Measurements from ENCODE around the gene TPR.
A peak's percentile ranks its signal among the peaks of the same experiment; 100 is the strongest.

TPR gene

DNA sequence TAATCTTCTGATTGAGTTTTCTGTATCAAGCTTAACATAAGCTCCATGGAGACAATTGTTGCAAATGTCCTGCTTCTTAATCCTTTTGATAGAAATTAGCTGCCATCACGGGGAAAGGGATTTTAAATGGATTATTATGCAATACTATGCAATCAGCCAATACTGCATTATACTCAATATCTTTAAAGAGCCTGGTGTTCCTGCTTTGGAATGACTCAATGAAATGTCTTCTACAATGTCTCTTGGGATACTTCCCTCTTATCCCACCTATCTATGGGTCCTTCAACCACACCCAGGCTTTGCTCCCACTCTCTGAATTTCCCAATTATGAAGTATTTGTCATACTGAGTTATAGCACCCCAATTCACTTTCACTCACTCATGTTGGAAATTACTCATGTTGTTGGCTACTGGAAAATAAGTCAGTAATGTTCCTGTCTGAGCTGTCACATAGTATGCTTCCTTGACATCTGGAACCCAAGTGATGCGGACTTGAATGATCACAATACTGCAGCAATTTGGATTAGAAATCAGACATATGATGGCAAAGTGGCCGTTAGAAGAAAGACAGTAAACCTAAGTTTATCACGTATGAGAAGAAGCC lies 85.0 kb downstream of the TPR start:
- no peak for DNase-seq (ENCODE audit: low spot score)
- TF ChIP-seq, protein P1, sequence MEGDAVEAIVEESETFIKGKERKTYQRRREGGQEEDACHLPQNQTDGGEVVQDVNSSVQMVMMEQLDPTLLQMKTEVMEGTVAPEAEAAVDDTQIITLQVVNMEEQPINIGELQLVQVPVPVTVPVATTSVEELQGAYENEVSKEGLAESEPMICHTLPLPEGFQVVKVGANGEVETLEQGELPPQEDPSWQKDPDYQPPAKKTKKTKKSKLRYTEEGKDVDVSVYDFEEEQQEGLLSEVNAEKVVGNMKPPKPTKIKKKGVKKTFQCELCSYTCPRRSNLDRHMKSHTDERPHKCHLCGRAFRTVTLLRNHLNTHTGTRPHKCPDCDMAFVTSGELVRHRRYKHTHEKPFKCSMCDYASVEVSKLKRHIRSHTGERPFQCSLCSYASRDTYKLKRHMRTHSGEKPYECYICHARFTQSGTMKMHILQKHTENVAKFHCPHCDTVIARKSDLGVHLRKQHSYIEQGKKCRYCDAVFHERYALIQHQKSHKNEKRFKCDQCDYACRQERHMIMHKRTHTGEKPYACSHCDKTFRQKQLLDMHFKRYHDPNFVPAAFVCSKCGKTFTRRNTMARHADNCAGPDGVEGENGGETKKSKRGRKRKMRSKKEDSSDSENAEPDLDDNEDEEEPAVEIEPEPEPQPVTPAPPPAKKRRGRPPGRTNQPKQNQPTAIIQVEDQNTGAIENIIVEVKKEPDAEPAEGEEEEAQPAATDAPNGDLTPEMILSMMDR (IDR thresholded peaks at IDR 0.05; ENCODE audit: extremely low read depth, missing control alignments) = no peak

DNA sequence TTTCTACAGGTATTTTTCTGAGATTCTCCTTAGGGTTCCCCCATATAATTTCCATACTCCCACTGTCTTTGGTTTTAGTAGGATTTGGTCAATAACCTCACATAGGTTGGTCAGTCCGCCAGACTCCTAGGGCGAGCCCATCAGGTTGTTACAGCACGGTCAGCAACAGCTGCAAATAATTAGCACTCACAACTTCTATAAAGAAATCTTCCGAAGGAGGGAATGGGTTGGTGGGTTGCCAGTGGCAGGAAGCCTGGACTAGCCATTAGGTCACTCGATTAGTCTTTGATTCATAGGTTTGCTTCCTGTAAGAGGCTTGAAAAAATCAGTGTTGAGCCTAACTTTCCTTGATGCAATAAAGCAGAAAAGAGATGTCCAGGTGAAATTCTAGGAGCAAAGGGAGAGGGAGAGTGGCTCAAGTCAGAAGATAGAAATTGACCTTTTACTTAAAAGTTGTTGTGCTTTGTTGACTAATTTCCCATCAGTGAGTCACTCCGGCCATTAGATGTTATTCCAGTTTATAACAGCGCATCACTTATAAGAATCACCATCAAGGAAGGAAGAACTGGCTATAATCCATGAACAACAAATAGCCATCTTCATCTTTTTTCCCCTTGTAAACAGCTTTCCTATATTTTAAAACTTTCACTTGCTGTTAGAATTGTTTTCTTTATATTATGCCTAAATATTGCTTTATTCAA lies 88.3 kb downstream of the TPR start:
- DNase-seq (ENCODE audit: low spot score) = no peak
- TF ChIP-seq, protein P1 (IDR thresholded peaks at IDR 0.05; ENCODE audit: extremely low read depth, missing control alignments) = no peak

DNA sequence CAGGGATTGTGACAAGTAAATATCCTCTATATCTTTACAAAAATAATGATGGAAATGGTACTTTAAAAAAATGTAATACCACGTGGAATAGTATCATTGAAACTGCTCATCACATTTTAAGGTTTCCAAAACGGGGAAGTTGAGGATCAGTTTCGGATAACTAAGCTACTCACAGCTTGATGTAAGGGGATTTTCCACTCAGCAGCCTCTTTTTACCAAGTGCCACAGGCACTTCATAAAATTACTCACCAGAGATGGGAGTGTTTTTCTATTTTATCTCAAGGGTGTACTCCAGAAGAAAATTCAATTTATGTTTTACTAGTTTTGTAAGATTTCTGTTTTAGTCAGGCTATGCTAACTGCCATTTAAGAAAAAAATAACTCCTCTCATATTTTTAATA lies 91.7 kb downstream of the TPR start:
- TF ChIP-seq, protein P1 (IDR thresholded peaks at IDR 0.05; ENCODE audit: extremely low read depth, missing control alignments) = no peak
- DNase-seq (ENCODE audit: low spot score) = peak; percentile 41

DNA sequence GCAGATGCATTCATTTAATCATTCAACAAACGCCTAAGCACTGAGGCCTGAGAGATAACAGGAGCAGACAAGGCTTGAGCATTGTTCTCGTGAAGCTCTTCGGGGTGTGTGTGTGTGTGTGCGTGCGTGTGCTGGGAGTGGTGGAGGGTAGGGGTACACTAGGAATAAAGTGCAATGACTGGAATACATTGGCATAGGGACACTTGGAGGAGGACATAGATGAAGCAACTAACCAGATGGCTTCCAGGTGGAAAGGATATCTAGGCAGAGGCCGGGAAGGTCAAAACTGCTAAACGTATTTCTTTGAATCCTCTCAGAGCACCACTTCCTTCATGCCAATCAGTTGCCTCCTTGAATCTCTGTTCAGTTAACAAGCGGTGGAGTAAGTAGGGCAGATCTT lies 92.6 kb downstream of the TPR start:
- DNase-seq (ENCODE audit: low spot score) = no peak
- TF ChIP-seq, protein P1 (IDR thresholded peaks at IDR 0.05; ENCODE audit: extremely low read depth, missing control alignments) = no peak

DNA sequence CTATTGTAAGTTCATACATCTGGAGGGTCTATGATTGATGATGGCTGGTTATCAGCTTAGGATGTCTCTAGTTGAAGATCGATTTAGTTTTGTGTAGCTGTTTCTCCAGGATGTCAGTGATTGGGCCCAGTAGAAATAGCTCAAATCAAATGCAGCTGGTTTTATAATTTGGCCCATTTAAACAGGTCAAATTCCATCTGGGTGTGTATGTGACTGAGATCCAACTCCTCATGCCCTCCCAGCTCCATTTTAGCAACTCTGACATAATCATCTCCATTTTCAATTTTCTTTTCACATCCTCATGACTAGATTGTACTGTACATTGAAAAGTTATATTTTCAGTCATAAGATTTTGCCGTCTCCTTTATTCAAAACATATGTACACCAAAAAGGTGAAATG lies 99.2 kb downstream of the TPR start:
- TF ChIP-seq, protein P1 (IDR thresholded peaks at IDR 0.05; ENCODE audit: extremely low read depth, missing control alignments) = no peak
- DNase-seq (ENCODE audit: low spot score) = no peak

DNA sequence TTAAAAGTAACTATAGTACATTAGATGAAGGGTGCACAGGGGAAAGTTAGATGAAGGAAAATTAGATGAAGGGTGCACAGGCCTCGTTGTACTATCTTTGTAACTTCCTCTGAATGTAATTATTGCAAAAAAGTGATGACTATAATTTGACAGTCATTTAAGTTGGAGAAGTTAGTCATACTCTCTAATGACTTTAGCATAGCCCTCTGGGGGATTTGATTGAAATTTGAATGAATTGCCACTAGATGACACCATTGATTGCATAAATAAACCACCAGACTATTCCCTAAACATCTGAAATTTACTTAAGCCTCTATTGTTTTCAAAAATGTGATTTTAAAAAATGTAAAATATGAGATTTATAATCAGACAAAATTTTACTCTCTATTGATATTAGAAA lies 102.6 kb downstream of the TPR start:
- DNase-seq (ENCODE audit: low spot score) = no peak
- TF ChIP-seq, protein P1 (IDR thresholded peaks at IDR 0.05; ENCODE audit: extremely low read depth, missing control alignments) = no peak

DNA sequence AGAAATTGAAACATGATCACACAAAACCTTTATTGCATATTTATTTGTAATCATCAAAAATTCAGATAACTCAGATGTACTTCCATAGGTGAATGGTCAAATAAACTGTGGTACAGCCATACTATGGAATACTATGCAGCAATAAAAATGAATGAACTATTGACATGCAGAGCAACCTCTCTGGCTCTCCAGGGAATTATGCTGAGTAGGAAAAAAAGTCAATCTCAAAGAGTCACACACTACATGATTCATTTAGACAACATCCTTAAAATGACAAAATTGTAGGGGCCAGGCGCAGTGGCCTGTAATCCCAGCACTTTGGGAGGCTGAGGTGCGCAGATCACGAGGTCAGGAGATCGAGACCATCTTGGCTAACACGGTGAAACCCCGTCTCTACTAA lies 104.0 kb downstream of the TPR start:
- TF ChIP-seq, protein P1 (IDR thresholded peaks at IDR 0.05; ENCODE audit: extremely low read depth, missing control alignments) = no peak
- DNase-seq (ENCODE audit: low spot score) = no peak

All from GM20000 (cell line).